GM03348 (cell line): ENCODE measurements around the gene ANO10.
"Not testable (repeated sequence)": the region's sequence is repeated elsewhere in the genome, so short reads cannot be mapped to it uniquely, and the experiment has no call there.

Source experiments
- DNase-seq: peaks from one replicate; pipeline ENCODE4 v3.0.0; 2012; ENCODE audit warnings: low spot score

ANO10 gene

DNA sequence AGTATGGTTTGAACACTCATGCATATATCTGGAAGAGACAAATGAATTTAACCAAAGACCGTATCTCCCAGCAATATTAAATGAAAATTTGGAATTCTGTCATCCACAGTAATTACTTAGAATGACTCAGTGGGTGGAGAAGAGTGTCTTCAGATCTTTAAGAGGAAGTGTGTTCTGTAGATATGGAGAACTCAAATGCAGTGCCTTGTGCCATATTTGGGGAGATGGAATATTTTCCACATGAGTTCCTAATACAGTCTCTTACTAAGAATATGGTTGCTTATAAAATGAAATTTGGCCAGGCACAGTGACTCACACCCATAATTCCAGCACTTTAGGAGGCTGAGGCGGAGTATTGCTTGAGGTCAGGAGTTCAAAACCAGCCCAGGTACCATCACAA is 40.5 kb downstream of the ANO10 start:
- DNase-seq, result peak; percentile 36

DNA sequence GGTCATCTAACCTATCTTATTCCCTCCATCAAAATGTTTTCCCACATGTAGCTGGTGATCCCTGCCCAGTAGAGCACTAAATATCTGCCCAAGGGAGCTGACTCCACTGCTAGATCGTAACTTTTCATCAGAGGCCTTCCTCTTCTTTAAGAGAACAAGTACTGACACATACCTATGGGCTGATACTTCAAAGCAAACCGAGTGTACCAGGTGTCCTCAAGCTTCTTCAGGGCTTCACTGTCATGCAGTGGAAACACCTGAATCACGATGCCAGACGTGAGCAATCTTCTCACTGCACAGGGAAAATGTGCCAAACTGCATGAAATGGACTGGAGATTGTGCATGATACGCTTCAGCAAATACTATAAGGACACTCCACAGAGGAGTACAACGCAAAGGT is 41.6 kb downstream of the ANO10 start:
- DNase-seq, result no peak

DNA sequence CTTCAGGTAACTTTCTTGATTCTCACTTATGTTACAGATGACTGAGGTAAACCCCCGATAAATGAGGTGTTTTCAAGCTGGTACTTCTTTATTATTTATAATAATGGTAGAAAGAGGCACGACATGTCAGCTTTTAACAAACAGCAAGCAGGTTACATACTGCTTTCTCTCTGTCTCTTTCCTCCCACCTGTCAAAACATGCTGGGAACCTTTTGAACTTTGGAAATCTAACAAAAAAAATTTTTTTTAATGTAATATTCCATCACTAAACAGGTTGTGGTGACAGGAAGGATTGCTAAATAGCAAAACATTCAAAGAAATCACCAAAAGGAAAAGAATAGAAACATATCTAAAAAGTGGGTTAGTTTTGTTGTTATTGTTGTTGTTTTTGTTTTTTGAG is 48.2 kb downstream of the ANO10 start:
- DNase-seq, result no peak

DNA sequence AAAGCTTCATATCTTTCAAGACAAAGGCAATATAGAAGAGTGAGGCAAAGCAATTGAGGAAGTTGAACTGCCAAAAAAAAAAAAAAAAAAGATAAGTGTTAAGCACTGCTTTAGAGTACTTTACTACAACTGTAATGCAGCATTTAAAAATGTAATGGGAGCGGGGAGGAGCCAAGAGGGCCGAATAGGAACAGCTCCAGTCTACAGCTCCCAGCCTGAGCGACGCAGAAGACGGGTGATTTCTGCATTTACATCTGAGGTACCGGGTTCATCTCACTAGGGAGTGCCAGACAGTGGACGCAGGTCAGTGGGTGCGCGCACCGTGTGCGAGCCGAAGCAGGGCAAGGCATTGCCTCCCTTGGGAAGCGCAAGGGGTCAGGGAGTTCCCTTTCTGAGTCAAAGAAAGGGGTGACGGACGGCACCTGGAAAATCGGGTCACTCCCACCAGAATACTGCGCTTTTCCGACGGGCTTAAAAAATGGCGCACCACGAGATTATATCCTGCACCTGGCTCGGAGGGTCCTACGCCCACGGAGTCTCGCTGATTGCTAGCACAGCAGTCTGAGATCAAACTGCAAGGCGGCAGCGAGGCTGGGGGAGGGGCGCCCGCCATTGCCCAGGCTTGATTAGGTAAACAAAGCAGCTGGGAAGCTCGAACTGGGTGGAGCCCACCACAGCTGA is 56.0 kb downstream of the ANO10 start:
- DNase-seq, result not testable (repeated sequence)

DNA sequence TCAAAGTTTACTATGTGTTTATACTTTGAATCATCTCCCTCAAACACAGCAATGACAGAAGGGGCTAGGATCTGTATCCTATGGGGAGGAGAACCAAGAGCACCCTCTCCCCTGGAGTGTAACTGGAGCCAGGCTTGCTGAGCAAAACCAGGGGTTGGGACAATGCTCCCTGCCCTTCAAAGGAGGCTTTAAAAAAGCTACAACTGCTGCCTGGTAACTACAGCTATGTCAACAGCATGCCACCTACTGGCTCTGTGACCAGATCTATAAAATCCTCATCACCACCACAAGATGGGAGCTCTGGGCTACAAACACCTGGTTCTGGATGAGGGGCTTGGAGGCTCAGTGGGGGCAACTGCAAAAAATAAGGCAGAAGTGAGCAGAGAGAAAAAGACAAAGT is 61.9 kb downstream of the ANO10 start:
- DNase-seq, result no peak

DNA sequence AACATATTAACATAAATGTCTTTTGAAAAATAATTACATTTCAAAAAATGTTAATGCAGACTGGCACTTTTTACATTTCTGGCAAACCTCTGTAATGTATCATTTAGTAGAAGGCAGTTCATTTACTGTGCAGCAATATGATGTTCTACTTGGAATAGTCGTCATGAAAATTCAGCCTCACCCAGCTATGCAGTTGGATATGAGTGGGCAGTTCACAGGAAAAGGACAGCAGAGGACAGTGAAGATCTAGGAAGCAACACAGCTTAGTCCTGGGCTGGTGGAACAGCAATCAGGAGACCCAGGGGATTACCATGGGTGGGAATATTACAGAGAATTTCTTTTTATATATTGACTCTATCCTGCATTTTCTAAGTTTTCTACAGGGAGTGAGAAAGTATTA is 63.6 kb downstream of the ANO10 start:
- no peak for DNase-seq

DNA sequence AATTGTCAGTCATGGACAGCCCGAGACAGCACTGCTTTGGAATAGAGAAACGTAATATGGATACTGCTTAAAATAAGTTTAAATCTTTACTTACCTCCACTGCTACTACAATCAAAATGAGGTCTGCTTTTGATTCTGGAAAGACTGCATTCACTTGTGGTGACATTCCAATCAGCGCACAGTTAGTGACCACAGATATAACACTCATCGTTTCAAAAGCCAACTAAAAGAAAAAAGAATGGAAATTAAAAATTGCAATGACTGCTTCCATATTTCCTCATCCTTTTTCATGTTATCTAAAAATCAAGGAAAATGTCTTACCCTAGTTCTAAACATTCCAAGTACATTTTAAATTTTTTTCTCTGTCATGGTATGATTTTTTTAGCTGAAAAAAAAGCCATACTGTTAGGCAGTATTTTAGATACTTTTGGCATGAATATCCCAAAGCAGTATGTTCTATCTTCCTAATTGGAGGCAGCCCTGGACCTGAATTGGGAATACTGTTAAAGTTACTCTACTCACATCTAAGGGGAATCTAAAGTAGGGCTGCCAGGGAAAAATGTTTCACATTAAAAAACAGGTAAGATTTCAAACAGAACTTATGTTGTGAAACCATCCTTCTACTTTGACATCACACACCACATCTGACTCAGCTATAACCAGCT is 72.1 kb downstream of the ANO10 start:
- DNase-seq, result no peak

DNA sequence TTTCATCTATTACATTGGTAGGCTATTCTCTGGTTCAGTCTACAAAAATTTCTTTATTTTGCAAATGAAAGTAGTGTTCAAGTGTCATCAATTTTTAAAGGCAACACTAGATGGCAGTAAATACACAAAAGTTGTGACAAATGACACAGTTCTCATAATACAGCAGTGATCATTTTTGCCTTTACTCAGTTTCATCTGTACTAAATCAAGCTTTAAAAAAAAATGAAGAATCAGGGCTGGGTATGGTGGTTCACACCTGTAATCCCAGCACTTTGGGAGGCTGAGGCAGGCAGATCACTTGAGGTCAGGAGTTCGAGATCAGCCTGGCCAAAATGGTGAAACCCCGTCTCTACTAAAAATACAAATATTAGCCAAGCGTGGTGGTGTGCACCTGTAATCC is 77.5 kb downstream of the ANO10 start:
- peak; percentile 70 for DNase-seq

DNA sequence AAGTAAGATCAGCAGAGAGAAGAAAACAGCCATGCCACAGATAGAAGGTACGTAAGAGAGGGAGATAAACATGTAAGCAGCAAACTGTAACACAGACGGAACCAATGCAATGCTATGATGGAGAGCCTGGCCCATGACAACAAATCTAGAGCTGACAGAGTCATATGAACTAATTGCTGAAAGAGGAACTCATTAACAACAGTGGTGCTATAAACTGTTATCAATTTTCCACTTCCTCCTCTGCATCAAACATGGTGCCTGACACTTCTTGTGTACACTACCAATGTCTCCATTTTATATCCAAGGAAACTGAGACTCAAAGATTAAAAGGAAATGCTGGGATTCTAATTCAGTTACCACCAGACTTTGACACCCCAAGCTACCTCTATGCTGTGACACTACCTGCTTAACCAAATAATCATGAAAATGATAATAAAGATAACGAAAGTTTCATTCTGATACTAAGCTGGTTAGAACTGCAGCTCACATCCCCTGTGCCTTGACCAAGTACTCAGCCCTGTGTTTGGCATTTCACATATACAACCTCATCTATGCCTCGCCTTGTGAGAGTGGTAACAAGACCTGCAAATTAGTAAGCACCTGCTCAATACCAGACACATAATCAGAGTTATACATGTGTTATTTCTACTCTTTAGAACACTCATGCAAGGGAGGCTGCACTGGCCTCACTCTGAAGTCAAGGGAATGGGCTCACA is 79.3 kb downstream of the ANO10 start:
- DNase-seq, result no peak

DNA sequence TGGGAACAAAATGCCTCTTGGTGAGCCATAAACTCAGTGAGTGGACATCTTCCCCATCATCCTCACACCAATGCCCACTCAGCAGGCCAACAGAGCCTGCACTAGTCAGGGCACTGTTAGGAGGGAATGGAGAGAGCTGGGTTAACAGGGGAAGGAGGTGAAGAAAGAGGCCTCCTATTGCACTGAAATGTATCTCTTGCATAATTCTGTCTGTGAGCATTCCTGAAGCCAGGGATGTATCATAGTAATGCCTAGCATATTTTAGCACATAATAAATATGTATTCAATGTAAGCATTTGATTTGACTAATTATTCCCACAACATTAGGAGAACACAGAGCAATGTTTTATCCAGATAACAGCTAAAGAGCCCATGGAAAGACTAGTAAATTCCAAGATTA is 81.2 kb downstream of the ANO10 start:
- peak; percentile 73 for DNase-seq

DNA sequence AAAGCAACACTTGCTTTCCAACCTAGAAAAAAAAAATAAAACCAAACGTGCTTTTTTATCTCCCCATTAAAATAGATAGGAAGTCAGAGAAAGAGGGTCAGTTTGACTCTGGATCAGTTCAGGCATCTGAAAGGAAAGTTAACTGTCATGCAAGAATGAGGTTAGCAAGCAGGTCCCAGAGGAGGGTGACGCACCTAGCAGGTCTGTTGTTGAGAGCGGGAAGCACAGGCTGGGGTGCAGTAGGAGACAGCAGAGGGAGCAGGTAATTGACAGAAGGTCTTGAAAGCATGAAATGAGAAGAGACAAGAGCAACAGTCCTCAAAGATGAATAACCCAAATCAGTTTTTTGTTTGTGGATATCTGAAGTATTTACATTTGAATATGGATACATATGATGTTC is 82.5 kb downstream of the ANO10 start:
- DNase-seq, result no peak

DNA sequence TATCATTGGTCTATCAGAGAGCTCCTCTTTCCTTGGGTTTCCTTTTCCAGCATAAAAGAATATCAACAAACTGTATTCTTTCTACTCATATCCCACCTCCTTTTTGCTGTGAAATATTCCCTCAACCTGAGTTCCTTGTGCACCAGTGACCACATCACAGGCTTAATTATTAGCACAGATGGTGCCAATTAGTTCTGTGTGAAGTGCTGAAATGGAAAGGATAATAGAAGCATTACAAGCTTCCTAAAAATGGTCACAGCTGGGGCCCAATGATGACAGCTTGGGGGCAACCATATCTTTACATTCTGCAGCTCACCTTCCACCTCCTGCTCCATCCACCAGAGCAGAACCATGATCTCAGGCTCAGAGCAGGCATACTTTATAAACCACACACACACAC is 84.6 kb downstream of the ANO10 start:
- DNase-seq, result no peak

DNA sequence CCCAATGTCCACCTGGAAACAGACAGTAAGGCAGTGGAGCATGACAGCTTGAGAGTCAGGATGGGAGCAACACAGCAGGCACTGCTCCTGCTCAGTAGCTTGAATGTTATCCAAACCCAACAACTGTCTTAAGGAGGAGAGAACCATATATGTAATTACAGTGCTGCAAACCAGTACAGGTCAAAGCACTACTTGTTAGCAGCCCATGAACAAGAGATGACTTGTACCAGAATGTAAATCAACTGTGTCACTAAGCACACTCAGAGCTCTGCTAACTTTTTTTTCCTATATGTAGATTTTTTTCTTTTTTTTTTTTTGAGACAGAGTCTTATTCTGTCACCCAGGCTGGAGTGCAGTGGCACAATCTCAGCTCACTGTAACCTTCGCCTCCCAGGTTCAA is 87.1 kb downstream of the ANO10 start:
- DNase-seq, result no peak

DNA sequence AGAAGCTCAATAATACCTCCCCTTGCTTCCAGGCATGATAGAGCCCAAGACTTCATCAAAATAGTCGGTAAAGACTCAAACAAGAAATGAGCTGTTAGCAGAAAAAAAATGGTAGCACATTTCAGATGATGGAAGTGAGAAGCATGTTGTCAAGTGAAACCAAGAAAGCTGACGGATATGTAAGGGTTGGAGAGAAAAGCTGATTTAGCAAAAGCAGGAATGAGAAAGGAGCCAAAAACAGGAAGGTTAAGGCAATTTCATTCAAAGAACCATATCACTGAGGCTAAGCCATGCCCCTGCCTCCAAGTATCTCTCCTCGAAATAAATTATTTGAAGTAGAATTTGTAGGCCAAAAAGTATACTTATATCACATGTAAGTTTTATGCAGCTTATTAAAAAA is 88.8 kb downstream of the ANO10 start:
- DNase-seq, result no peak

DNA sequence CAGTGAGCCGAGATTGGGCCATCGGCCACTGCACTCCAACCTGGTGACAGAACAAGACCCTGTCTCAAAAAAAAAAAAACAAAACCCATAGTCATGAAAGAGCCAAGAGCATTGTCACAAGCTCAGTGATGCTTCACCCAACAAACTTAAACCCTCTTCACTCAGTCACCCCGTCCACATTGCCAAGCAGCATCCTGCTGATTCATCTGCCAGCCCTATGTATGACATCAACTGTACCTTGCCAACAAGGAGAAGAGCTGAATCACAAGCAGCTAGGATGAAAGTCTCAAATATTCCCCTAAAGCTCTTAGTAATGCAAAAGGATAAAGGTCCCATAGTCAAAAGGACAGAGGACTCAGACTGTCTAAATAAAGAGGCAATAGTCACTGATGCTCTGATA is 90.0 kb downstream of the ANO10 start:
- peak; percentile 51 for DNase-seq

DNA sequence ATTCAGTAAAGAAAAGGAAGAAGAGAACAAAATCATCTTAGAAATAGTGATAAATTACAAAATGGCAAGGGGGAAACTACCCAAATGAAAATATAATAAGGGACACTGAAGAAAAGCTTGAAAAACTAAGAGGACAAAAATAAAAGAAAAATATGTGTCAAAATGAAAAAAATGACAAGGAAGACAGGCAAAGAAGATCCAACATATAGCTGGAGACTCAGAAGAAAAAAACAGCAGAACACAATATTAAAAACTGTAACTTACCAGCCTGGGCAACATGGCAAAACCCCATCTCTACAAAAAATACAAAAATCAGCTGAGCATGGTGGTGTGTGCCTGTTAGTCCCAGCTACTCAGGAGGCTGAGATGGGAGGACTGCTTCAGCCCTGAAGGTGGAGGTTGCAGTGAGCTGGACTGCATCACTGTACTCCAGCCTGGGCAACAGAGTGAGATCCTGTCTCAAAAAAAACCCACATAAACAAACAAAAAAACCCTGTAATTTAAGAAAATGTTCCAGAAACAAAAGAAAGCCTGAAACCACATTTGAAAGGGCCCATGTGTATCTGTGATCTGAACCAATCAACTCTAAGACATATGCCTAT is 93.2 kb downstream of the ANO10 start:
- DNase-seq, result no peak

DNA sequence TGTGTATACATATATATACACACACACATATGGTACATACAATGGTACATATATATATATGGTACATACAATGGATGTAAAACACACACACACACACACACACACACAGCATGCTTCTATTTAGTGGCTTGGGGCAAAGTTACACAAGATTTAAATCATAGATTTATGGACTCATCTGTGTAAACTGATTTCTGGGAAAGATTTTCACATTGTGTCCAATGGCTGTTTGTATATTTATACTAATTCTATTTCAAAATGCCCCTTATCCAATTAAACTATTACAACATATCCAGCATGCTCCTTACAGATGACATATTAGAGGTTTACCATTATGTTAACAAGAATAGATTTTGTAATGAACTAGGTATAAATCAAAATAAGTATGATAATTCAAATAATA is 94.9 kb downstream of the ANO10 start:
- DNase-seq, result no peak

DNA sequence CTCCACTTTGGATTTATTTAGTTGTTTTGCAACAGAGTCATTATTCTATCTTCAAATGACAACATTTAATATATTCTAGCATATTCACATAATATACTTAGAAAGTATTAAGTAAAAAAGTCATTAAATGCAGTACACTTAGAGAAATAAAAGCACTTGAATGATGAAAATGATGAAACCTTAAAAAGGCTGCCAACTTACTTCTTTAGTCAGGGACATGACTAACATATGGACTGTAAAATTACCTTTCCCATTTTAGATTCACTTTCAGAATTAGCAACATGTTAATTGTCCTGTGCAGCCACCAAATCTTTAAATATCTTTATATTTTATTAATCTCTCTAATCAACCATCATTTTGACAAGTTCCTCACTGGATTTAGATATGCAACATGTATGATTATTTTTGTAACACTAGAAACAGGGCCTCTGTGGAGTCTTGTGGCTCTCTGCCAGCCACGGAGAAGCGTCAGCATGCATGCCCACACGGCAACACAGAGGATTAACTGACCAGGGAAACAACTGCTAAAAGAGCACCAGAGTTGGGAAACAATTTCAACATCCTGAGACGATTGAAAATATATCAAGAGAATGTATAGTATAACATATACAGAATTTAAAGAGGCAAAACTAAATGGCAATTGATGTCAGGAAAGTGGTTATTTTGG is 95.7 kb downstream of the ANO10 start:
- DNase-seq, result no peak

DNA sequence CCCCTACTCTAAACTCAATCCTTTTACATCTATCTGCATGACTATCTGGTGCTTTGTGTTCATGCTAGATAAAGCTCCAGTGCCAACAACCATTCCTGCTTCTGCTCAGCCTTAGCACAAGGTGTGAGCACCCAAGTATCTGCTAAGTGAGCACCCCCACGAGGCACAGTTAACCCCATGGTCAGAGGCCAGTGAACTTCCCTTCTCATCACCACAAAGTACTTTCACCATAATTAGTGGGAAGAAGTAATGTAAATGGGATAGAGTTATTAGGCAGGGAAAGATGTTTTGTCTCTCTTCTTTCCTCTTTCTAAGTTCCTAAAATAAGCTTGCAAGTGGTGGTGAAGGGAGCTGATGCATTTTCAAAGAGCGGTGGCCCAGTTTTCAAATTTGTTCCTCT is 96.4 kb downstream of the ANO10 start:
- no peak for DNase-seq

DNA sequence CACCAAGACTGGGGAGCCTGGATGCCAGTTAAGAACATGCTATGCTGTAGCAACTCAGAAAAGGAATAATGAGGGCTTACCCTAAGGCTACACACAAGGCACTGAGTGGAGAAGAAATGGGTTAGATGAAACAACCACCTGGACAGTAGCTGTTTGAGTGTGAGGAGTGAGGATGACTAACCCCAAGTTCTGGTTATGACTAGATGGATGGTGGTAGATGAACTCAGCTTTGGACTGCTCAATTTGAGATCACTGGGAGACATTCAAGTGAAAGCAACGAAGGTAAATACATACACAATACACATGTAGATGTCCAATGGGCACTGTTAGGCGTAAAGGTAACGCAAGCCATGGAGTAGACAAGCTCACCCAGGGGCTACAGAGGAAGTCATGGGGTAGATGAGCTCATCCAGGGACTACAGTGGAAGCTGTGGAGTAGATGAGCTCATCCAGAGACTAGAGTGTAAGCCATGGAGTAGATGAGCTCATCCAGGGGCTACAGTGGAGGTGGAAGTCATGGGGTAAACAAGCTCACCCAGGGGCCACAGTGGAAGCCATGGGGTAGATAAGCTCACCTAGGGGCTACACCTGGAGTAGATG is 98.3 kb downstream of the ANO10 start:
- no peak for DNase-seq

DNA sequence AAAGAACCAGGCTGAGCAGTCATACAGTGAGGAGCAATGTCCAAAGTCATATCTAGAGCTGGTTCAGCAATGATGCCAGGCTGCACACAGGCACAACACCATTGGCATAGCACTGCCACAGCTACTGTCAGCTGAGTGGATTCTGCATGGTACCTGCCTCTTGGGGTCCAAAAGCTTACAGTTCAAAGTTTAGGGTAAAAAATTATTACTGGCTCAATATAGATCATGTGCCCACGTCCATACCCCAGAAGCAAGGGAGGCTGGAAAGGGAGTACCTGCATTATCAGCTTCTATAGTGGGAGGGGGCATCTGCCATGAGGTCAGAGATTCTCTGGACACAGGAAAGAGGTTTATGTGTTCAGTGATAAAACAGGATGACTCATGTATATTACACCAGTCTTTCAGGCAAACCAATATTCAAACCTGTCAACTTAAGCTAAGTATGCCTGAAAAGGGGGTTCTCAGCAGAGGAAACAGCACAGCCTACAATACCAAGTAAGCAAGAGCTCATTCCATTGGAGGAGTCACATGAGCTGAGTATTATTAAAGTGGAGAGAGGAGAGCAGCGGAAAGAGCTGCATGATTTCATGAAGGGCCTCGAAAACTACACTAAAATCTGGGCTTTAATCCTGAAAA is 99.0 kb downstream of the ANO10 start:
- DNase-seq, result no peak

DNA sequence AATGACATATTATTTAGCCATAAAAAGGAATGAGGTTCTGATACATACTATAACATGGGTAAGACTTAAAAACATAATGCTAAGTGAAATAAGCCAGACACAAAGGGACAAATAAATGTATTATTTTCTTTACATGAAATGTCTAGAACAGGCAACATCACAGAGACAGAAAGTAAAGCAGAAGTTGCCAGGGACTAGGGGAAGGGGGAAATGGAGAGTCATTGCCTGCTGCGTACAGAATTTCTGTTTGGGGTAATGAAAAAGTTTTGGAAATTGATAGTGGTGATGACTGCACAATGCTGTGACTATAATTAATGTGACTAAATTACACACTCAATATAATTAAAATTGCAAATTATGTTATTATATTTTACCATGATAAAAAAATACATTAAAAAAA is 99.9 kb downstream of the ANO10 start:
- DNase-seq, result no peak
